Measurements from ENCODE around the gene NEU3. TPM values are rescaled to one million over a fixed set of nuclear protein-coding genes. Genes with fewer than 3 reads are reported as not detected.

NEU3 gene
- total RNA-seq, 4 donors from 2014 or later = 11.0 to 20.6 (median 18.3) TPM

- no peaks in the 10 kb centered on the region for H3K4me1 ChIP-seq
- DNase-seq (no peak), ATAC-seq (no peak)
- H3K27me3 ChIP-seq = peaks cover 0 to 5% (median 0%) of the 10 kb centered on the region in 3 donors
- H3K4me3 ChIP-seq = no peak overlapping the region
- intact Hi-C loops (cut with DNase I; ENCODE audit: low total_unique reads) (no loop called here), in situ Hi-C loops (cut with MboI; ENCODE audit: low sequenced_read_pairs in 4 of 4) (no loop called here)
- H3K36me3 ChIP-seq = no peaks in the 10 kb centered on the region
- no peak overlapping the region for H3K27ac ChIP-seq
- no peaks in the 10 kb centered on the region for H3K9me3 ChIP-seq
- no peak for TF ChIP-seq POLR2A (IDR thresholded peaks at IDR 0.05)
- TF ChIP-seq CTCF (IDR thresholded peaks at IDR 0.05 in 4 of 5, conservative IDR thresholded peaks at IDR 0.05 in 1 of 5) = no peak
Observed at GRCh38 chr11:75059299-75059698, 70.6 kb downstream of the NEU3 start.

GRCh38 chr11:75063741-75064314, 75.1 kb downstream of the NEU3 start:
- intact Hi-C loops (cut with DNase I; ENCODE audit: low total_unique reads) = no loop called here
- TF ChIP-seq CTCF (IDR thresholded peaks at IDR 0.05 in 4 of 5, conservative IDR thresholded peaks at IDR 0.05 in 1 of 5) = no peak
- no peak for TF ChIP-seq POLR2A (IDR thresholded peaks at IDR 0.05)
- Histone ChIP-seq H3K36me3 (no peaks in the 10 kb centered on the region), H3K27me3 (peaks cover 0 to 5% (median 0%) of the 10 kb centered on the region in 3 donors), H3K4me1 (no peaks in the 10 kb centered on the region), H3K27ac (no peak overlapping the region), H3K9me3 (no peaks in the 10 kb centered on the region), H3K4me3 (no peak overlapping the region)
- ATAC-seq (no peak), DNase-seq (no peak)
- in situ Hi-C loops (cut with MboI; ENCODE audit: low sequenced_read_pairs in 4 of 4) = no loop called here

GRCh38 chr11:75066061-75066460, 77.3 kb downstream of the NEU3 start:
- intact Hi-C loops (cut with DNase I; ENCODE audit: low total_unique reads) = no loop called here
- Histone ChIP-seq H3K27ac (no peak overlapping the region), H3K36me3 (no peaks in the 10 kb centered on the region), H3K4me3 (no peak overlapping the region), H3K4me1 (no peaks in the 10 kb centered on the region), H3K27me3 (peaks cover 0 to 5% (median 3%) of the 10 kb centered on the region in 3 donors), H3K9me3 (no peaks in the 10 kb centered on the region)
- no peak for ATAC-seq
- DNase-seq = no peak
- in situ Hi-C loops (cut with MboI; ENCODE audit: low sequenced_read_pairs in 4 of 4) = no loop called here
- TF ChIP-seq POLR2A (IDR thresholded peaks at IDR 0.05) (no peak), CTCF (IDR thresholded peaks at IDR 0.05 in 4 of 5, conservative IDR thresholded peaks at IDR 0.05 in 1 of 5) (no peak)

Other genes starting within 250 kb of the NEU3 start
- gene RNF169, start 240.1 kb upstream of the NEU3 start, total RNA-seq = 10 to 100 TPM; 17.1 to 25.2 (median 21.0) TPM
- 10 to 100 TPM in 1 of 4 donors, 1 to 10 TPM in 3; 7.8 to 16.8 (median 8.8) TPM for gene XRRA1, start 39.8 kb upstream of the NEU3 start, total RNA-seq
- 10 to 100 TPM; 16.9 to 38.3 (median 22.8) TPM for gene SPCS2, start 39.7 kb upstream of the NEU3 start, total RNA-seq
- gene OR2AT4, start 107.9 kb downstream of the NEU3 start, total RNA-seq = not detected
- gene SLCO2B1, start 162.2 kb downstream of the NEU3 start, total RNA-seq = 10 to 100 TPM in 1 of 4 donors, 1 to 10 TPM in 3; 1.9 to 17.6 (median 5.0) TPM